Mesangial cell (primary cell): ENCODE data around the gene PTBP1. TPM values are rescaled to one million over a fixed set of nuclear protein-coding genes. Genes with fewer than 3 reads are reported as not detected.

Experiments
- total RNA-seq: library from RNA; depleted of rRNA; stranded (reverse); fragments of >200 nt; gene quantifications from 2 replicates; pipeline ENCODE4 v1.2.3, GENCODE V29; 2015

PTBP1 gene
- total RNA-seq: 230 and 407 TPM in 2 replicates

GRCh38 chr19:796692-797527, at the start of gene PTBP1:
Gene PTBP1 (plus strand): TSS chr19:797452. CDS start chr19:797498, 46 bp downstream.

GRCh38 chr19:750640-751423, 46.4 kb upstream of the PTBP1 start, which contains the start of gene MISP:
Gene MISP (plus strand): TSS chr19:751112. CDS start chr19:756947, 5,835 bp downstream.

GRCh38 chr19:821825-822503, 24.7 kb downstream of the PTBP1 start, which contains the start of gene PLPPR3:
Gene PLPPR3 (minus strand): TSS chr19:821955. CDS start chr19:821559, 396 bp downstream.

GRCh38 chr19:827710-828321, 30.6 kb downstream of the PTBP1 start, which contains the start of gene AZU1:
Gene AZU1 (plus strand): TSS chr19:827837. CDS start chr19:827847, 10 bp downstream.

GRCh38 chr19:840519-841206, 43.4 kb downstream of the PTBP1 start, which contains the start of gene PRTN3:
Gene PRTN3 (plus strand): TSS chr19:840999. CDS start chr19:841009, 10 bp downstream.

GRCh38 chr19:852136-853013, 55.1 kb downstream of the PTBP1 start, which contains the start of gene ELANE:
Gene ELANE (plus strand): TSS chr19:852303. CDS start chr19:852329, 26 bp downstream.

GRCh38 chr19:858868-859843, 61.9 kb downstream of the PTBP1 start, which contains the start of gene CFD:
Gene CFD (plus strand): TSS chr19:859664. CDS start chr19:859690, 26 bp downstream.

Other genes with a start within 250 kb of the PTBP1 start
- 691 and 1,095 TPM in 2 replicates for gene BSG, start 224.9 kb upstream of the PTBP1 start, total RNA-seq
- 1.1 and 2.8 TPM in 2 replicates for gene HCN2, start 207.6 kb upstream of the PTBP1 start, total RNA-seq
- gene POLRMT, start 163.9 kb upstream of the PTBP1 start, total RNA-seq: 40.4 and 65.2 TPM in 2 replicates
- gene FGF22, start 157.6 kb upstream of the PTBP1 start, total RNA-seq: 0.16 and 0.51 TPM in 2 replicates
- 82.0 and 136 TPM in 2 replicates for gene RNF126, start 134.2 kb upstream of the PTBP1 start, total RNA-seq
- gene FSTL3, start 121.1 kb upstream of the PTBP1 start, total RNA-seq: 507 and 589 TPM in 2 replicates
- gene PRSS57, start 102.0 kb upstream of the PTBP1 start, total RNA-seq: not detected in 2 replicates
- 6.0 and 75.6 TPM in 2 replicates for gene PALM, start 88.5 kb upstream of the PTBP1 start, total RNA-seq
- 7.0 and 20.2 TPM in 2 replicates for gene MISP, start 46.3 kb upstream of the PTBP1 start, total RNA-seq
- 1.5 and 4.7 TPM in 2 replicates for gene PLPPR3, start 24.5 kb downstream of the PTBP1 start, total RNA-seq
- gene AZU1, start 30.4 kb downstream of the PTBP1 start, total RNA-seq: not detected in 2 replicates
- gene PRTN3, start 43.5 kb downstream of the PTBP1 start, total RNA-seq: not detected in 2 replicates
- gene ELANE, start 54.9 kb downstream of the PTBP1 start, total RNA-seq: 0.63 TPM in 1 of 2 replicates, not detected in the other
- gene CFD, start 62.2 kb downstream of the PTBP1 start, total RNA-seq: 0.81 and 7.0 TPM in 2 replicates
- 63.2 and 66.3 TPM in 2 replicates for gene MED16, start 95.7 kb downstream of the PTBP1 start, total RNA-seq
- not detected in 2 replicates for gene RNU6-9, start 96.0 kb downstream of the PTBP1 start, total RNA-seq
- 45.5 and 61.0 TPM in 2 replicates for gene R3HDM4, start 115.8 kb downstream of the PTBP1 start, total RNA-seq
- 0.13 TPM in 1 of 2 replicates, not detected in the other for gene KISS1R, start 119.9 kb downstream of the PTBP1 start, total RNA-seq
- 22.1 and 24.1 TPM in 2 replicates for gene ARID3A, start 128.6 kb downstream of the PTBP1 start, total RNA-seq
- gene WDR18, start 186.9 kb downstream of the PTBP1 start, total RNA-seq: 91.8 and 108 TPM in 2 replicates
- 0.49 and 2.5 TPM in 2 replicates for gene GRIN3B, start 203.0 kb downstream of the PTBP1 start, total RNA-seq
- gene TMEM259, start 223.7 kb downstream of the PTBP1 start, total RNA-seq: 165 and 187 TPM in 2 replicates
- gene RNU6-2, start 224.1 kb downstream of the PTBP1 start, total RNA-seq: not detected in 2 replicates
- gene CNN2, start 229.2 kb downstream of the PTBP1 start, total RNA-seq: 407 and 539 TPM in 2 replicates
- 25.1 and 37.0 TPM in 2 replicates for gene ABCA7, start 242.7 kb downstream of the PTBP1 start, total RNA-seq